GM23338 (cell line): ENCODE measurements around the gene POLR2B.

Source experiments
- CREB1 ChIP-seq: fragments of 250-450 bp; sonication (Bioruptor Pico); IDR thresholded peaks from 2 replicates; pipeline ENCODE4 v1.5.0; 2020; ENCODE audit warnings: low read depth, mild to moderate bottlenecking, moderate library complexity
- CTCF ChIP-seq, 2 experiments: fragments of 200-600 bp in 1 of 2; sonication (generic) in 1 of 2; conservative IDR thresholded peaks; 2 replicates each; pipeline versions ENCODE4 v1.5.1 to v1.6.1; 2016 to 2017; ENCODE audit warnings: antibody characterized with exemption in 2 of 2, low read depth in 2 of 2, mild to moderate bottlenecking in 2 of 2, moderate library complexity in 1 of 2
- ETS1 ChIP-seq: IDR thresholded peaks from 2 replicates; pipeline ENCODE4 v1.6.1; 2016; ENCODE audit warnings: antibody characterized with exemption
- EZH2 ChIP-seq: fragments of 200-600 bp; sonication (generic); IDR thresholded peaks from one replicate; pipeline ENCODE4 v1.8.0; 2017; ENCODE audit warnings: antibody characterized with exemption, mild to moderate bottlenecking, low read depth; ENCODE audit not compliant: unreplicated experiment
- EZH2phosphoT487 ChIP-seq: fragments of 200-600 bp; sonication (generic); IDR thresholded peaks from one replicate; pipeline ENCODE4 v1.8.1; 2018; ENCODE audit warnings: antibody characterized with exemption; ENCODE audit not compliant: unreplicated experiment
- JUNB ChIP-seq: IDR thresholded peaks from one replicate; pipeline ENCODE4 v1.6.1; 2016; ENCODE audit warnings: antibody characterized with exemption; ENCODE audit not compliant: unreplicated experiment
- POLR2AphosphoS5 ChIP-seq: IDR thresholded peaks from 2 replicates; pipeline ENCODE4 v1.6.1; 2016; ENCODE audit warnings: antibody characterized with exemption, low read depth
- REST ChIP-seq: IDR thresholded peaks from one replicate; pipeline ENCODE4 v1.6.1; 2018; ENCODE audit warnings: antibody characterized with exemption; ENCODE audit not compliant: unreplicated experiment
- STAT1 ChIP-seq: IDR thresholded peaks from one replicate; pipeline ENCODE4 v1.6.1; 2016; ENCODE audit warnings: antibody characterized with exemption; ENCODE audit not compliant: unreplicated experiment
- ZNF114 ChIP-seq: fragments of 250-450 bp; sonication (Bioruptor Pico); IDR thresholded peaks from 2 replicates; pipeline ENCODE4 v1.5.0; 2020; ENCODE audit warnings: mild to moderate bottlenecking, moderate library complexity
- ZNF331 ChIP-seq: fragments of 250-450 bp; sonication (Bioruptor Pico); IDR thresholded peaks from 2 replicates; pipeline ENCODE4 v1.5.0; 2020; ENCODE audit warnings: low read depth, mild to moderate bottlenecking, moderate library complexity
- ZNF462 ChIP-seq: fragments of 250-450 bp; sonication (Bioruptor Pico); IDR thresholded peaks from 2 replicates; pipeline ENCODE4 v1.5.0; 2020; ENCODE audit warnings: mild to moderate bottlenecking, moderate library complexity

- no peak for TF ChIP-seq CTCF (conservative IDR thresholded peaks at IDR 0.05; ENCODE audit: low read depth in 2 of 2)
- no peak for TF ChIP-seq EZH2phosphoT487
- TF ChIP-seq EZH2 = no peak
- TF ChIP-seq POLR2AphosphoS5 = no peak
- TF ChIP-seq JUNB = no peak
- no peak for TF ChIP-seq ETS1
- TF ChIP-seq REST = no peak
- no peak for TF ChIP-seq CREB1
- no peak for TF ChIP-seq ZNF331
- TF ChIP-seq ZNF114 (CRISPR knock-in tag) = no peak
- TF ChIP-seq ZNF462 (CRISPR knock-in tag) = no peak
- no peak for TF ChIP-seq STAT1
Observed at GRCh38 chr4:57061395-57061794, 82.7 kb downstream of the POLR2B start.
